Retinal pigment epithelial cell (primary cell): ENCODE measurements around the gene CFAP210.

Experiments
- DNase-seq: peaks from one replicate; pipeline ENCODE4 v3.0.0-alpha.2; 2010; ENCODE audit warnings: low read depth
- H3K4me3 ChIP-seq: 2 replicates; pipeline ENCODE4 v1.5.1; 2011; ENCODE audit warnings: mild to moderate bottlenecking, low read length, control low read depth, moderate library complexity
- CTCF ChIP-seq: conservative IDR thresholded peaks from 2 replicates; pipeline ENCODE4 v1.5.1; 2011; ENCODE audit warnings: low read depth, low read length, control low read depth, inconsistent platforms

CFAP210 gene

GRCh38 chr2:169647496-169647895 lies 46.7 kb downstream of the CFAP210 start:
- no peak overlapping the region for H3K4me3 ChIP-seq
- TF ChIP-seq CTCF = no peak

DNA sequence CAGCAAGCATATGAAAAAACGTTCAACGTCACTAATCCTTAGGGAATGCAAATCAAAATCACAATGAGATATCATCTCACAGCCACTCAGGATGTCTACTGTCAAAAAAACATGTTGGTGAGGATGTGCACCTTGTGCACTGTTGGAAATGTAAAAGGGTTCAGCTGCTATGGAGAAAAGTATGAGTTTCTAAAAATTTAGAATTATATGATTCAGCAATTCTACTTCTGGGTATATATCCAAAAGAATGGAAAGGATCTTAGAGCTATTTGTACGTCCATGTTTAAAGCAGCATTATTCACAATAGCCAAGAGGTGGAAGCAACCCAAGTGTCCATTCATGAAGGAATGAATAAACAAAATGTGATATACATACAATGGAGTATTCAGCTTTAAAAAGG lies 50.0 kb downstream of the CFAP210 start:
- H3K4me3 ChIP-seq = no peak overlapping the region
- TF ChIP-seq CTCF = no peak
- no peak for DNase-seq

More at GRCh38 chr2:169647496-169647895, 46.7 kb downstream of the CFAP210 start:
- no peak for DNase-seq

- no peak for TF ChIP-seq CTCF
- DNase-seq = no peak
- H3K4me3 ChIP-seq = no peak overlapping the region
These were observed 52.7 kb downstream of the CFAP210 start for GRCh38 chr2:169641464-169641863.

GRCh38 chr2:169640104-169640503 lies 54.1 kb downstream of the CFAP210 start:
- DNase-seq = no peak
- no peak for TF ChIP-seq CTCF
- no peak overlapping the region for H3K4me3 ChIP-seq

DNA sequence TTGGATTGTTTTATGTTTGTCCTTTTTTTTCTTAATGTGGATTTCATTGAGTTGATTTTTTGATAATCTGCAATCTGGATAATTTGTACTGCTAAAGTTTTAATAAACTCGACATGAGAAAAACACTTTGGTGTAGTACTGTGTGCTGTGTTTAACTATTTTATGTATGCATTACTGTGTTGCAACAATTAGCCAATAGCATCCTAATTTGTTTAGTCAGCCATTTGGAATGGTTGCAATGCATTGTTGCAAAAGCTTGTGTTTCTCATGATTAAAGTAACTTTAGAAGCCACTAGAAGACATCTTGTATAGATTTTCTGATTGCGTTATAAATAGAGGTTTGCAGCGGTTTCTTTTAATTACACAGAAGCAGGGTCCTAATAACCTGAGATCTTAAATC lies 56.6 kb downstream of the CFAP210 start:
- TF ChIP-seq CTCF = no peak
- DNase-seq = peak; percentile 0
- no peak overlapping the region for H3K4me3 ChIP-seq

DNA sequence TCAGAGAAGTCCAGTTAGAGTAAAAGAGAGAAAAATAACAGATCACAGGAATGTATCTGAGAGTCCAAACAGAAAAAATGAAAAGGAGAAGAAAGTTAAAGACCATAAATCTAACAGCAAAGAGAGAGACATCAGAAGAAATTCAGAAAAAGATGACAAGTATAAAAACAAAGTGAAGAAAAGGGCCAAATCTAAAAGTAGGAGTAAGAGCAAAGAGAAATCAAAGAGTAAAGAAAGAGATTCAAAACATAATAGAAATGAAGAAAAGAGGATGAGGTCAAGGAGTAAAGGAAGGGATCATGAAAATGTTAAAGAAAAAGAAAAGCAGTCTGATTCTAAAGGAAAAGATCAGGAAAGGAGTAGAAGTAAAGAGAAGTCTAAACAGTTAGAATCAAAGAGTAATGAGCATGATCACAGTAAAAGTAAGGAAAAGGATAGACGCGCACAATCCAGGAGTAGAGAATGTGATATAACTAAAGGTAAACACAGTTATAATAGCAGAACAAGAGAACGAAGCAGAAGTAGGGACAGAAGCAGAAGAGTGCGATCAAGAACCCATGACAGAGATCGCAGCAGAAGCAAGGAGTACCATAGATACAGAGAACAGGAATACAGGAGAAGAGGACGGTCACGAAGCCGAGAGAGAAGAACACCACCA lies 57.6 kb downstream of the CFAP210 start:
- DNase-seq = no peak
- no peak overlapping the region for H3K4me3 ChIP-seq
- no peak for TF ChIP-seq CTCF

GRCh38 chr2:169625781-169626180 lies 68.4 kb downstream of the CFAP210 start:
- TF ChIP-seq CTCF = no peak
- DNase-seq = no peak
- no peak overlapping the region for H3K4me3 ChIP-seq
